ENCODE data around the gene RAPGEF1. TPM values are rescaled to one million over a fixed set of nuclear protein-coding genes. Genes with fewer than 3 reads are reported as not detected.

The RAPGEF1 gene
- total RNA-seq, 1 experiment from 2014 or later = 55.6 TPM

DNA sequence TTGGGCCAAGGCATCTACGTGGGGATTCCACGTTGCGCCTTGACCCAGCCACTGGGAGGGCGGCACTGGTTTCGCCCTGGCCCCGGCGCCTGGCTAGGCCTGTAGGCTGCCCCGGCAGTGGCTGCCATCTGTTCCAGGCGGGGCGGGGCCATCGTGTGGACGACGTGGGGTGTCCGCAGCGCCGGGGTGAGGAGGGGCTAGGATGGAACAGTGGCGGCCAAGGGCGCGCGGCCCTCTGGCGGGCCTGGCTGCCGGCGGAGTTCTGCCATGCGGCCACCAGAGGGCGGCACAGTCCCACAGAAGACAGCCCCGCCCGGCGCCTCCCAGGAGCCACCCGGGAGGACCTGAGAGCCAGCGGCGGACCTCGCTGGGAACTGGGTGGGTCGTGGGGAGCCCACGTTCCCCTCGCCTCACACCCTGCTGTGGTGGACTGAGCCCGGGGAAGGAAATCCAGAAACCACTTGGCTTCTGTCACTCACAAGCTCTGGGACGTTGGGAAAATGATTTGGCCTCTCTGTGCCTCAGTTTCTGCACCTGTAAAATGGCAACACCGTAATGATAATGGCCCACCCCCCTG is 22.6 kb upstream of the RAPGEF1 start:
- no peaks in the 10 kb centered on the region for H3K9me3 ChIP-seq (ENCODE audit: control insufficient read depth, low read depth, low read length)
- H3K18ac ChIP-seq (ENCODE audit: insufficient read length, low read depth, low read length) = no peak overlapping the region
- H3K27me3 ChIP-seq (ENCODE audit: insufficient read depth, low read length) = no peaks in the 10 kb centered on the region
- peak; percentile 90 for DNase-seq
- peak overlapping the region in 1 of 3 experiments; percentile 49; a peak in 2 of 7 replicates for H3K27ac Mint-ChIP-seq
- H2BK12ac ChIP-seq (ENCODE audit: insufficient read length, low read depth, low read length) = no peak overlapping the region
- H2AFZ ChIP-seq (ENCODE audit: low read length) = no peak overlapping the region
- no peaks in the 10 kb centered on the region for H4K20me1 ChIP-seq (ENCODE audit: control insufficient read depth, insufficient read depth, insufficient read length)
- no peak overlapping the region for H3K4ac ChIP-seq (ENCODE audit: low read depth, low read length)
- H4K5ac ChIP-seq (ENCODE audit: insufficient read length, low read depth, low read length) = no peak overlapping the region
- H3K23me2 ChIP-seq (ENCODE audit: insufficient read length, low read depth, low read length, poor library complexity, severe bottlenecking) = no peaks in the 10 kb centered on the region
- H4K91ac ChIP-seq (ENCODE audit: insufficient read length, low read depth, low read length) = no peak overlapping the region
- no peak overlapping the region for H3K4me3 Mint-ChIP-seq
- no peak overlapping the region for H2BK15ac ChIP-seq (ENCODE audit: low read depth, low read length)
- WGBS (ENCODE audit: extremely low coverage, insufficient read length, low lambda C conversion rate) = no CpG with 5 or more reads among the region's 38 CpGs
- peaks cover 2 to 3% of the 10 kb centered on the region in 2 experiments for H3K4me1 Mint-ChIP-seq
- H3K27me3 Mint-ChIP-seq (ENCODE audit: low read depth) = peaks cover 12% of the 10 kb centered on the region
- H2AK5ac ChIP-seq (ENCODE audit: insufficient read length, low read length) = no peak overlapping the region
- no peak overlapping the region for H3K56ac ChIP-seq (ENCODE audit: insufficient read length, low read depth, low read length)
- TF ChIP-seq, protein P1, sequence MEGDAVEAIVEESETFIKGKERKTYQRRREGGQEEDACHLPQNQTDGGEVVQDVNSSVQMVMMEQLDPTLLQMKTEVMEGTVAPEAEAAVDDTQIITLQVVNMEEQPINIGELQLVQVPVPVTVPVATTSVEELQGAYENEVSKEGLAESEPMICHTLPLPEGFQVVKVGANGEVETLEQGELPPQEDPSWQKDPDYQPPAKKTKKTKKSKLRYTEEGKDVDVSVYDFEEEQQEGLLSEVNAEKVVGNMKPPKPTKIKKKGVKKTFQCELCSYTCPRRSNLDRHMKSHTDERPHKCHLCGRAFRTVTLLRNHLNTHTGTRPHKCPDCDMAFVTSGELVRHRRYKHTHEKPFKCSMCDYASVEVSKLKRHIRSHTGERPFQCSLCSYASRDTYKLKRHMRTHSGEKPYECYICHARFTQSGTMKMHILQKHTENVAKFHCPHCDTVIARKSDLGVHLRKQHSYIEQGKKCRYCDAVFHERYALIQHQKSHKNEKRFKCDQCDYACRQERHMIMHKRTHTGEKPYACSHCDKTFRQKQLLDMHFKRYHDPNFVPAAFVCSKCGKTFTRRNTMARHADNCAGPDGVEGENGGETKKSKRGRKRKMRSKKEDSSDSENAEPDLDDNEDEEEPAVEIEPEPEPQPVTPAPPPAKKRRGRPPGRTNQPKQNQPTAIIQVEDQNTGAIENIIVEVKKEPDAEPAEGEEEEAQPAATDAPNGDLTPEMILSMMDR (conservative IDR thresholded peaks at IDR 0.05) = peak; percentile 98
- no peak overlapping the region for H2BK120ac ChIP-seq (ENCODE audit: low read depth, low read length, poor library complexity, severe bottlenecking)
- H3K79me1 ChIP-seq (ENCODE audit: insufficient read depth, low read depth, low read length, poor library complexity, severe bottlenecking) = no peaks in the 10 kb centered on the region
- no peak overlapping the region for H3K27ac ChIP-seq (ENCODE audit: insufficient read length, low read depth, low read length)
- H3K4me2 ChIP-seq (ENCODE audit: insufficient read depth, insufficient read length, low read length) = peak overlapping the region; percentile 1
- H3K36me3 Mint-ChIP-seq (ENCODE audit: insufficient read depth in 1 of 3, low read depth in 3 of 3) = no peaks in the 10 kb centered on the region
- no peaks in the 10 kb centered on the region for H3K4me1 ChIP-seq (ENCODE audit: insufficient read depth, low read length)
- no peaks in the 10 kb centered on the region; a peak in 1 of 5 replicates for H3K9me3 Mint-ChIP-seq
- H3K14ac ChIP-seq (ENCODE audit: insufficient read depth, low read length) = no peak overlapping the region
- no peak overlapping the region for H3K23ac ChIP-seq (ENCODE audit: insufficient read length, low read depth, low read length)
- H3T11ph ChIP-seq (ENCODE audit: low read length) = no peak overlapping the region
- no peak overlapping the region for H3K9ac ChIP-seq (ENCODE audit: extremely low read depth, insufficient read length, low read length)
- H2BK5ac ChIP-seq (ENCODE audit: insufficient read length, low read length) = no peak overlapping the region
- no peak overlapping the region for H4K8ac ChIP-seq (replicated peaks; ENCODE audit: insufficient read length, low read depth, low read length)
- H3K79me2 ChIP-seq (ENCODE audit: insufficient read depth, low read length) = no peaks in the 10 kb centered on the region
- no peak overlapping the region for H2BK20ac ChIP-seq (ENCODE audit: low read depth, low read length, poor library complexity, severe bottlenecking)

Measured in H9 (cell line).